Stomach (tissue), 4 donors: Measurements from ENCODE around the gene MYZAP.

Experiments used
- EP300 ChIP-seq: sonication (generic); formaldehyde crosslinking; IDR thresholded peaks from one replicate; pipeline ENCODE4 v1.6.1; 2017; ENCODE audit warnings: antibody characterized with exemption
- POLR2A ChIP-seq, 4 donors: fragments of 450-650 bp; IDR thresholded peaks; one replicate each; pipeline ENCODE4 v1.6.1; 2016; ENCODE audit warnings: antibody characterized with exemption in 4 of 4, control low read depth in 2 of 4, mild to moderate bottlenecking in 1 of 4, moderate library complexity in 1 of 4
- POLR2AphosphoS5 ChIP-seq, 3 donors: sonication (generic); formaldehyde crosslinking; IDR thresholded peaks; one replicate each; pipeline ENCODE4 v1.6.1; 2016; ENCODE audit warnings: antibody characterized with exemption in 3 of 3
- TF ChIP-seq, protein P1 (sequence below), 7 experiments: fragments of 450-650 bp in 4 of 7; fragments of 200-600 bp in 3 of 7; sonication (generic) in 3 of 7; IDR thresholded peaks; one replicate each; pipeline ENCODE4 v1.5.1; 2016 to 2019; ENCODE audit warnings: antibody characterized with exemption in 7 of 7, control low read depth in 2 of 7, mild to moderate bottlenecking in 1 of 7

DNA sequence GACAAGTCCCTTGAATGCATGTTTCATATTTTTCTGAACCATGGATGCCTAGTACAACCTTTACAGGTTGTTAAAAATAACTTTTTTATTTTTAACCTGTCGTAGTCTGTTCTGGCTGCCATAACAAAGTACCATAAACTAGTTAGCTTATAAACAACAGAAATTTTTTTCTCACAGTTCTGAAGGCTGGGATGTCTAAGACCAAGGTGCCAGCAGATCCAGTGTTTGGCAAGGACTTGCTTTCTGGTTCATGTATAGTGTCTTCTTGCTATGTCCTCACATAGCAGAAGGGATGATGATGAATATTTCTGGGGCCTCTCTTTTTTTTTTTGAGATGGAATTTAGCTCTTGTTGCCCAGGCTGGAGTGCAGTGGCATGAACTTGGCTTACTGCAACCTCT lies 91.8 kb downstream of the MYZAP start:
- TF ChIP-seq POLR2AphosphoS5 (IDR thresholded peaks at IDR 0.05) (no peak), POLR2A (IDR thresholded peaks at IDR 0.05) (no peak), EP300 (no peak)
- TF ChIP-seq, protein P1, sequence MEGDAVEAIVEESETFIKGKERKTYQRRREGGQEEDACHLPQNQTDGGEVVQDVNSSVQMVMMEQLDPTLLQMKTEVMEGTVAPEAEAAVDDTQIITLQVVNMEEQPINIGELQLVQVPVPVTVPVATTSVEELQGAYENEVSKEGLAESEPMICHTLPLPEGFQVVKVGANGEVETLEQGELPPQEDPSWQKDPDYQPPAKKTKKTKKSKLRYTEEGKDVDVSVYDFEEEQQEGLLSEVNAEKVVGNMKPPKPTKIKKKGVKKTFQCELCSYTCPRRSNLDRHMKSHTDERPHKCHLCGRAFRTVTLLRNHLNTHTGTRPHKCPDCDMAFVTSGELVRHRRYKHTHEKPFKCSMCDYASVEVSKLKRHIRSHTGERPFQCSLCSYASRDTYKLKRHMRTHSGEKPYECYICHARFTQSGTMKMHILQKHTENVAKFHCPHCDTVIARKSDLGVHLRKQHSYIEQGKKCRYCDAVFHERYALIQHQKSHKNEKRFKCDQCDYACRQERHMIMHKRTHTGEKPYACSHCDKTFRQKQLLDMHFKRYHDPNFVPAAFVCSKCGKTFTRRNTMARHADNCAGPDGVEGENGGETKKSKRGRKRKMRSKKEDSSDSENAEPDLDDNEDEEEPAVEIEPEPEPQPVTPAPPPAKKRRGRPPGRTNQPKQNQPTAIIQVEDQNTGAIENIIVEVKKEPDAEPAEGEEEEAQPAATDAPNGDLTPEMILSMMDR (IDR thresholded peaks at IDR 0.05), result no peak
